Measurements from ENCODE around the gene LHFPL2. TPM values are rescaled to one million over a fixed set of nuclear protein-coding genes. Genes with fewer than 3 reads are reported as not detected.

Gene LHFPL2
- total RNA-seq, 4 donors from 2014 or later, result 2.2 to 11.1 (median 6.2) TPM

DNA sequence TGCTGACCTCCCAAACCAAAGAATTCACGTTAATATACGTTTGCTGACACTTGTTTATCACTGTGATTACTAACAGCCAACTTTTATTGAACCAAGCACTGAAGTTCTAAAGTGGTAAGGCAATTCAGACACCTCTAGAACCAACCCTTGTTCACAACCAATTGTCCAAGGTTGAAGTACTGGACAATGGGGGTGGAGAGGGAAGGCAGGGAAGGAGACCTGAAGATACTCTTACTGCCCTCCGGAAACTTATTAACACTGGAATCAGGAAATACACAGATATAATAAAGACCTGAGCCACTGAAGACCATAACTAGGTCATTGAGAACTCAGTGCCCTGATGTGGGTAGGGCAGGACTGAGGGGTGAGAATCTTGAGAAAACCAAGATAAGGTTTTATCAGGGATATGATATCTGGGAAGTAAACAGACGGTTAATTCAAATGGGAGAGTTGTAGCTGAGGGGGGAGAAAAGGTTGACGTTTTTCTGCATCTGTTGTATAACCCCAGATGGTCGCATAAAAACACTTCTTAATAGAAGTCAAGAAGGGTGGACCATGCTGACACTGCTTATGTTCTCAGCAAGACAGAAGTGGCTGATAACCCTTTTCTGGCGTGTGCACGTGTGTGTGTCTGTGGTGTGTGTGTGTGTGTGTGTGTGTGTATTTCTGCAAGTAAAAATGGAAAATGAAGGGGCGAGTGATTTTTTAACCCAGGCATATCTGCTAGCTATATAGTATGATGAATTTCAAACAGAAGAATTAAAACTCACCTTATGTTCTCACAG is 125.9 kb downstream of the LHFPL2 start:
- Histone ChIP-seq H3K4me1 (peaks cover 13 to 56% (median 42%) of the 10 kb centered on the region in 3 donors), H3K4me3 (no peak overlapping the region), H3K27ac (peak overlapping the region in 2 of 4 donors; percentile 78 to 80), H3K27me3 (no peaks in the 10 kb centered on the region), H3K9me3 (no peaks in the 10 kb centered on the region), H3K36me3 (no peaks in the 10 kb centered on the region)
- 77 to 85% methylated on average over 9 of the region's 9 CpGs for WGBS, 2 donors
- intact Hi-C loops (cut with DNase I), result no loop called here
- no peak for DNase-seq
- TF ChIP-seq POLR2A (IDR thresholded peaks at IDR 0.05), result no peak
- TF ChIP-seq, protein P1, sequence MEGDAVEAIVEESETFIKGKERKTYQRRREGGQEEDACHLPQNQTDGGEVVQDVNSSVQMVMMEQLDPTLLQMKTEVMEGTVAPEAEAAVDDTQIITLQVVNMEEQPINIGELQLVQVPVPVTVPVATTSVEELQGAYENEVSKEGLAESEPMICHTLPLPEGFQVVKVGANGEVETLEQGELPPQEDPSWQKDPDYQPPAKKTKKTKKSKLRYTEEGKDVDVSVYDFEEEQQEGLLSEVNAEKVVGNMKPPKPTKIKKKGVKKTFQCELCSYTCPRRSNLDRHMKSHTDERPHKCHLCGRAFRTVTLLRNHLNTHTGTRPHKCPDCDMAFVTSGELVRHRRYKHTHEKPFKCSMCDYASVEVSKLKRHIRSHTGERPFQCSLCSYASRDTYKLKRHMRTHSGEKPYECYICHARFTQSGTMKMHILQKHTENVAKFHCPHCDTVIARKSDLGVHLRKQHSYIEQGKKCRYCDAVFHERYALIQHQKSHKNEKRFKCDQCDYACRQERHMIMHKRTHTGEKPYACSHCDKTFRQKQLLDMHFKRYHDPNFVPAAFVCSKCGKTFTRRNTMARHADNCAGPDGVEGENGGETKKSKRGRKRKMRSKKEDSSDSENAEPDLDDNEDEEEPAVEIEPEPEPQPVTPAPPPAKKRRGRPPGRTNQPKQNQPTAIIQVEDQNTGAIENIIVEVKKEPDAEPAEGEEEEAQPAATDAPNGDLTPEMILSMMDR (IDR thresholded peaks at IDR 0.05), result no peak

DNA sequence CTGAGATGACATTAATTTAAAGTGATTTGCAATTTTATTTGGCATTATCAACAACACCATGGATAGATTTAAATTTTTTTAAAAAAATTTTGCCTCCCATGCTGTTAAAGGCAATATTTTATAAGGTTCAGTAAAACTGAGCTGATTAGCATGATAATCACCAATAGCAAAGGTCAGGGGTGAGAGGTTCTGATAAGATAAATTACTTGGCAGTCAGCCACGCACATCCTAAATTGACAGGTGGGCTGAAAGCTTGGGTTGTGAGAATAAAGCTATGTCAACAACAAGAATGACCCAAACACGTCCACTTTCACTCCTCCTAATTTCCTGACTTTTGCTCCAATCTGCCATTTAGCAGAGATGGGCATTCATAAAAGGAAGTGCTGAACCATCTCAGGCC is 127.1 kb downstream of the LHFPL2 start:
- Histone ChIP-seq H3K4me3 (no peak overlapping the region), H3K27me3 (no peaks in the 10 kb centered on the region), H3K4me1 (peaks cover 10 to 45% (median 33%) of the 10 kb centered on the region in 3 donors), H3K27ac (no peak overlapping the region), H3K36me3 (no peaks in the 10 kb centered on the region), H3K9me3 (no peaks in the 10 kb centered on the region)
- intact Hi-C loops (cut with DNase I), result no loop called here
- no peak for DNase-seq
- TF ChIP-seq, protein P1 (IDR thresholded peaks at IDR 0.05), result no peak
- no peak for TF ChIP-seq POLR2A (IDR thresholded peaks at IDR 0.05)
- WGBS, 2 donors, result 74% methylated on average over 2 of the region's 2 CpGs

DNA sequence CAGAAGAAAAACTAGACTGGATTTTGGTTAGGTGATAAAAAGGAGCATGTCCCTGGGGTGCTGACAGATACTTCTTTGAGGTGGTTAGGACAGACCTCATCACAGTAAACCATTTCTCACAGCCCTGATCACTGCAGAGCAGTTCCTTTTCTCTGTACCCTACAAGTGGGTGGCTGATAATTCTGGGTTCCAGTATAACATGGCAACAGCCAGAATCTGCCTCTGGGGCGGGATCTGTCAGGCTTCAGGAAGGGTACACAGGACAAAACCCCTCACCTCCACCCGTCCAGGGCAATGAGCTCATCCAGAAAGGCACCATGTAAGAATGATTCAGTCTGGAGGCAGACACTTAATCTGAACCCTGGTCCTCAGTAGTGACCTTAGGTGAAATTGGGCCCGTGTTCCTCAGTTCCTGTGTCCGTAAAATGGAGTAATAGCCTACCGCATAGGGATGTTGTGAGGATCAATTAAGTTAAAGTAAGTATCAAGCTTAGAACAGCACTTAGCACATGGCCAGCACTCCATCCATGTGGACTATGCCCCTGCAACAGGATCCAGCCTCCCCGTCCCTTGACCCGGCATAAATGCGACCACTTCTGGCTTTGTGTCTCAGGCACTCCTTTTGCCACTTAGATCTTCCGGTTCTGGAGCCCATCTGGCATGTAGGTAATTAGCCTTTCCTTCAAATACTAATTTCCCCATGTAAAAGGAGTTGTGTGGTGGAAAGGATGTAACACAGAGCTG is 129.2 kb downstream of the LHFPL2 start:
- 90 to 93% methylated on average over 6 to 7 of the region's 9 CpGs for WGBS, 2 donors
- TF ChIP-seq, protein P1 (IDR thresholded peaks at IDR 0.05), result no peak
- Histone ChIP-seq H3K9me3 (no peaks in the 10 kb centered on the region), H3K27ac (peak overlapping the region; percentile 35 to 79 (median 50)), H3K36me3 (no peaks in the 10 kb centered on the region), H3K4me1 (peaks cover 0 to 27% (median 20%) of the 10 kb centered on the region in 3 donors), H3K4me3 (no peak overlapping the region), H3K27me3 (no peaks in the 10 kb centered on the region)
- intact Hi-C loops (cut with DNase I), result no loop called here
- DNase-seq, result no peak

DNA sequence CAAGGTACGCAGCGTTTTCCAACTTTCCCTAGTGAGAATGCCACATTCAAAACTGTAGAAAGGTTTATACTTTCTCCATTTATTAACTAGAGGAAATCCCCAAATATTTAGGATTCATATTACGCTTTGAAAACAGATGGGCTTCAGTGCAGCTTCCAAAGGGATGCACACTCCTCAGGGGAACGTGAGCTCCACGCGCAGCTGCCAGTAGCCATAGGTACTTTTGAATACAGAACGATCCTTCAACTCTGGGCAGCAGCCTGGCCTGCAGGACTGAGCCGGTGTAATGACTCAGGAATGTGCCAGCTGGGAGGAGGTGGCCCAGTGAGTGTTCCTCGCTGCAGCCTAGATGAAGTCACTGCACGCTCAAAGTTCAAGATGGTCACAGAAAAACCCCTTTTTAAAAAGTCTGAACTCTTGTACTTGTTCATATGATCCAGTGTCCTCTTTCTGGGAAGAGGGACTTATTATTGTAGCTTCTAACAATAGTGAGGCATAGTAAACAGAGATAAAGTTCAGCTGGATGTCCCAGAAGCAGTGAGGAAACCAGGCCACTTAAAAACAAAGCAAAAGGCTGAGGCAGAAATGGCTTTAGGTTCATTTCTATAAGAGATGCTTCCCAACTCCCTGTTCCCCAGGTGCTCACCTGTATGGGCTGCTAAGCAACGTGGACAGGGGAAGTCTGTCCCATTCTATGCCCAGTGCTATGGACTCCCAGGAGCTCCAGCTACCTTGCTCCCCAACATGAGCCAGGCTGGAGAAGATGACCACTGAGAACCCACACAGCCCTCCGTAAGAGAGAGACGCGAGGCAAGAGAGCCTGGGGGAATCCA is 130.0 kb downstream of the LHFPL2 start:
- intact Hi-C loops (cut with DNase I), result no loop called here
- no peak for TF ChIP-seq POLR2A (IDR thresholded peaks at IDR 0.05)
- TF ChIP-seq, protein P1 (IDR thresholded peaks at IDR 0.05), result no peak
- no peaks in the 10 kb centered on the region for H3K36me3 ChIP-seq
- H3K4me1 ChIP-seq, result peaks cover 0 to 19% (median 15%) of the 10 kb centered on the region in 3 donors
- H3K4me3 ChIP-seq, result no peak overlapping the region
- H3K27me3 ChIP-seq, result no peaks in the 10 kb centered on the region
- DNase-seq, result no peak
- H3K27ac ChIP-seq, result peak overlapping the region; percentile 35 to 79 (median 50)
- H3K9me3 ChIP-seq, result no peaks in the 10 kb centered on the region
- 54 to 63% methylated on average over 14 of the region's 14 CpGs for WGBS, 2 donors

Measured in esophagus squamous epithelium (tissue), 5 donors.